ENCODE results near the gene TIMP3.
"Not testable (repeated sequence)": the region's sequence is repeated elsewhere in the genome, so short reads cannot be mapped to it uniquely, and the experiment has no call there.

The TIMP3 gene

DNA sequence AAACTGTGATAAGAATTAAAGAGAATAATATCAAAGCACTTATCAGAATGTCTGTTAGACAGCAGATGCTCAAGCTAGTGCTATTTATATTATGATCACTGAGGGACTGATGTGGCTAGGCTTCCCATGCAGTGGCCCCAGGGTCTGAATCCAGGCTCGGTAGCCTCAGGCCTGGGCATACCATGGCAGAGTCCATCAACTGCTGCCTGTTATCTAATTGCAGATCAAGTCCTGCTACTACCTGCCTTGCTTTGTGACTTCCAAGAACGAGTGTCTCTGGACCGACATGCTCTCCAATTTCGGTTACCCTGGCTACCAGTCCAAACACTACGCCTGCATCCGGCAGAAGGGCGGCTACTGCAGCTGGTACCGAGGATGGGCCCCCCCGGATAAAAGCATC is 57.5 kb downstream of the TIMP3 start:
- DNase-seq: no peak

DNA sequence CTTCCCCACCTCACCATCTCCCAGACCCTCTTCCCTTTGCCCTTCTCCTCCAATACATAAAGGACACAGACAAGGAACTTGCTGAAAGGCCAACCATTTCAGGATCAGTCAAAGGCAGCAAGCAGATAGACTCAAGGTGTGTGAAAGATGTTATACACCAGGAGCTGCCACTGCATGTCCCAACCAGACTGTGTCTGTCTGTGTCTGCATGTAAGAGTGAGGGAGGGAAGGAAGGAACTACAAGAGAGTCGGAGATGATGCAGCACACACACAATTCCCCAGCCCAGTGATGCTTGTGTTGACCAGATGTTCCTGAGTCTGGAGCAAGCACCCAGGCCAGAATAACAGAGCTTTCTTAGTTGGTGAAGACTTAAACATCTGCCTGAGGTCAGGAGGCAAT is 58.2 kb downstream of the TIMP3 start:
- no peak for DNase-seq

DNA sequence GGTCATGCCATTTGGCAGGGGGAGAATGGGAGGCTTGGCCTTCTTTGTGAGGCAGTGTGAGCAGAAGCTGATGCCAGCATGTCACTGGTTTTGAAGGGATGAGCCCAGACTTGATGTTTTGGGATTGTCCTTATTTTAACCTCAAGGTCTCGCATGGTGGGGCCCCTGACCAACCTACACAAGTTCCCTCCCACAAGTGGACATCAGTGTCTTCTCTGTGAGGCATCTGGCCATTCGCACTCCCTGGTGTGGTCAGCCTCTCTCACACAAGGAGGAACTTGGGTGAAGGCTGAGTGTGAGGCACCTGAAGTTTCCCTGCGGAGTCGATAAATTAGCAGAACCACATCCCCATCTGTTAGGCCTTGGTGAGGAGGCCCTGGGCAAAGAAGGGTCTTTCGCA is 59.8 kb downstream of the TIMP3 start:
- no peak for DNase-seq

DNA sequence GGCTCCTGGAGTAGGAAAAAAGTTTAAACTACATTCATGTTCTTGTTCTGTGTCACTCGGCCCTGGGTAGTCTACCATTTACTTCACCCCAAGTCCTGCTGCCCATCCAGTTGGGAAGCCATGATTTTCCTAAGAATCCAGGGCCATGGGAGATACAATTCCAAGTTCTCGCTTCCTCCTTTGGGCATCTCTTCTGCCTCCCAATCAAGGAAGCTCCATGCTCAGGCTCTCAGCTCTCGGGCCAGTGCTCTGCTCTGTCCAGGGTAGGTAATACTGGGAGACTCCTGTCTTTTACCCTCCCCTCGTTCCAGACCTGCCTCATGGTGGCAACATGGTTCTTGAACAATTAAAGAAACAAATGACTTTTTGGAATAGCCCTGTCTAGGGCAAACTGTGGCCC is 60.6 kb downstream of the TIMP3 start:
- no peak for DNase-seq

DNA sequence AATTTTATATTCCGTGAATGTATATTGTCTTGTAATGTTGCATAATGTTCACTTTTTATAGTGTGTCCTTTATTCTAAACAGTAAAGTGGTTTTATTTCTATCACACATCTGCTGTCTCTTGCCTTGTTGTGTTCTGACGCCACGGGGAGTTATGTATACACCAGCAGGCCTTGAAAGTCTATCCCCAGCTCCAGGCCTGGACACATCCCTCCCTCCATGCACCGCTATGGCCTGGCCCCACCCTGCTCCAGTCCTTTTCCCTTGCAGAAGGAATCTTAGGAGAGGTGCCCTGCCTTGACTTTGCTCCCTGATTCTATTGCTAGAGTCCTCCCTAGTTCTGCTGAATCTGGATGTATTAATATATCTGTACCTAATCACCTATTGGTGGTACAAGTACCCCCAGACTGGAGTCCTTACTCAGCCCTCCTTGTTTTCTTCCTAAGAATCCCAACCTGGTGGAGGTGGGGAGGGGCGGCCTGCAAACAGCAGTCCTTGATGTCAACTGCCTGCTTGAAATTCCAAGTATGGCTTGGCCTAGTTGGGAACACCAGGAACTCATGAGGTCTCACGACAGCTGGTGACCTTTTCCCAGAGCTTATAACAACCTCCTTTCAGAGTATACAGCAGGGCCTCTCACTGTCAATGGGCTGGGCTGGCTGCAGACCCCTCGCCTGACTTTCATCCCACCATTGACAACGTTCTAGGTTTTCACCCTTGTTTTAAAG is 61.6 kb downstream of the TIMP3 start:
- DNase-seq: no peak

DNA sequence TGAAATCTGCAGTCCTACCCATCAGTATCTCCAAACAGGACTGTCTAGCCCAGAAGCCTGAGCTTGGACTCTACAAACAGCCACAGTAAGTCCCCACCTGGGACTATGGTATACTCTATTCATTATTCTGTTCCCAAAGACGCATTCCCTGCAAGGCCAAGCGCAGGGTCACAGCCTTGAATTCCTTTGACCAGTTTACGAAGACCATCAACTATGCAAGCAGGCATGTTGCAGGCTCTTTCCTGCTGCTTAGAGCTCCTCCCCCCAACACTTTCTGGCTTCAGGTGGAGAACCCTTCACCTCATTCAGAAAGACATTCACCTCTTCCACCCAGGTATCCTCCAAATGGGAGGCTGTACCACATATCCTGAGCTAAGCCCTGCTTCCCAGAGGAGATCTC is 62.5 kb downstream of the TIMP3 start:
- DNase-seq: no peak

DNA sequence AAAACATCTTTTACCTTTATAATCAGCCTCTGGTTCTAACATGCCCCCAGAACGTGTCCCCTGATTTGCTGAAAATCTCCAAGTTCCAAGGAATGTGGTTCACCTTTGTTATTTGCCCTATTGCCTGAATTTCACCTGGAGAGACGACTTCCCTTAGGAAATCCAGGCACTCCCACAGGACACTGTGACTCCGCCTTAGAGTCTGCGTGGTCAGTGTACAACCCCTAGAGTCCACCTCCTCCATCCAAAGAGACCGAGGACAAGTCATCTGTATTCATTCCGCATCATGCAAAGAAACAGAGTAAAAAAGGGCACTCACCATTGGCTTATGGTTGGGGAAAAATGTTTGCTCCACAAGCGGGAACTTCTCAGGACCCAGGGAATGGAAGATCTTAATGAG is 63.1 kb downstream of the TIMP3 start:
- no peak for DNase-seq

DNA sequence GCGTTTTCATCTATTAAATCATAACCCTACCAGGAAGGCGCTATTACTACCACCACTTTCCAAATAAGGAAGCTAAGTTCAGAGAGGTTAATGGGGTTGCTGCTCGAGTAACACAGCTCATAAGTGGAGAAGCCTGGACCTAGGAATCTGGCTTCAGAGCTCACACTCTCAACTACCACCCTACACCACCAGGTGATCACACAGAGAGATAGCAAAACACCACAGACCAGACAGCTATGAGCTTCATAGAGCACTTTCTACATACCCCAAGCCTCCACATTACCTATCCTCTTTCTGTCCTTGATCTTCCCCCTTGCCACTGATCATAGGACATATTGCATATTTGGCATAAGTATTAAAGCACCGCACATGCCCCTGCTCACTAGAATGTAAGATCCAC is 65.4 kb downstream of the TIMP3 start:
- no peak for DNase-seq

DNA sequence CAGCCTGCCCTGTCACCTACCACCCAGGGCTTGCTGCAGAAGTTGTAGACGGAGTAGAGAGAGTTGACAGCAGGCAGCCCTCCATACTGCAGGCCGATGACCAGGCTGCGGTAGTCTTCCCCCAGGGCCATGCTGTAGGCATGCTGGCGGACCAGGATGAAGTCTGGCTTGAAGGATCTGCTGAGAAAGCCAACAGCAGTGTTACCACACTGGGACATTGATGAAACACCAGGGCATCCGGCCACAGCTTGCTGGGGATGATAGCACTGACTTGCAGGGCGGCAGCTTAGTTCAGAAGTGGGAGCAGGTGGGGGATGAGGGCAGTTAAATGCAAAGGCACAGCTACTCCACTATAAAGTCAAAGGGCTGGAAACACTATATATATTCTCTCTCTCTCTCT is 67.4 kb downstream of the TIMP3 start:
- DNase-seq: no peak

DNA sequence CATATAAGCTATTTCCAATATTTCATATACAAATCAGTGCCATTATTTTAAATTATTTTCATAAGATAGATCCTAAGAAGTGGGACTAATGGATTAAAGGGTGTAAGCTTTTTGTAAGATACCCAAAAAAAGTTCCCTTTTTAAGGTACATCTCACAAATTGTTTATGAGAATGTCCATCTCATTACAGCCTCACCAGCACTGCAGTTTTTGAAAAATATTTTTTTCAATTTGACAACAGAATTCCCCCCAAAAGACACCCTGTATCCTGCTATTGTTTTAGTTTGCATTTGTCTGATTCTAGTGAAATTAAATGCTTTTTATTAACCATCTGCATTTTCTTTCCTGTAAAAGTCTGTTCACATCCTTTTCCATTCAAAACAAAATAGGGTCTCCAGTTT is 69.0 kb downstream of the TIMP3 start:
- no peak for DNase-seq

DNA sequence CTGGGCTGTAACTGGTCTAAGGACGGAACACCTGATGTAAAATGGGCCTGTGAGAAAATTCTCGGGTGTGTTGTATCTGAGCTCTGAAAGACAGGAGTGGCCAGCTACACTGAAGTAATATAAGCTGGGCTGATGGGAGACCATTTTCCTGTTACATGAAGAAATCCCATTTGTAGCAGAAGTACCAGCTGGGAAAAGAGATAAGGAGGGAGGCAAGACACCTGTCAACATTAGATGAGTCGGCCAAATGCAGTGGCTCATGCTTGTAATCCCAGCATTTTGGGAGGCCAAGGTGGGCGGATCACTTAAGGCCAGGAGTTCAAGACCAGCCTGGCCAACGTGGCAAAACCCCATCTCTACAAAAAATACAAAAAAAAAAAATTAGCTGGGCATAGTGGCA is 72.1 kb downstream of the TIMP3 start:
- DNase-seq: not testable (repeated sequence)

DNA sequence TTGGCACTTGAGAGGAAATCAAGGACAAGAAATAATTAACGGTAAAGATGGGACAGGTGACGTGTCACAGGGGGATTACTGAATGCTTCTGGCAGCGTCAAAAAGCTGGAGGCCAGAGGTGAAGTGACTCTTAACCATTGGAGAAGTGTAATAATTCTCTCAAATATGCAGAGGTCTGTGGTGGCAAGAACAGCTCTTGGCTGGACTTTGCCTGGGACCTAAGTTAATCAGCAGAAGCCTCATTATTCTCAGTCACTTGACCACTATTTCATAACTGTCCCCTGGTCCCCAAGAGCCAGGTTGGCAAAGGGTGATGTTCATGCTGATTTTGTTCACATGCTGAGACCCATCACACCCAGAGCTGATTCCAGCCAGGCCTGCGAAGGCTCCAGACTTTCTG is 72.9 kb downstream of the TIMP3 start:
- no peak for DNase-seq

DNA sequence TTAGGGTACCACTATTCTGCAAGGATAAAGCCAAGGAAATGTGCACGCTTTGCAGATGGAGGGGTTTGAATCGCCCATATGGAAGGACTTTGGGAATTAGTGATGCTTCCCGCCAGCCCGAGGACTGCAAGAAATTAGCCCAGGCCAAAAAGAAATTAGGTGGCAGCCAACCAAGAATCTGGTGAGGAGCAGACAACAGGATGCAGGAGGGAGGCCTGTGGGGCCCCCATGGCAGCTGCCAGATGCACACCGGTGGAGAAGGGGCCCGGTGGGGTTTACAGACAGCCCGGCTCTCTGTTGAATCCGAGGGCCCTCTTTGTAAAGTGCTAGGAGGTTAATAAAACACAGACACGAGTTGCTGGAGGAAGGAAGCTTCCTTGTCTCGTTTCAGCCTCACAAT is 73.5 kb downstream of the TIMP3 start:
- DNase-seq: no peak

DNA sequence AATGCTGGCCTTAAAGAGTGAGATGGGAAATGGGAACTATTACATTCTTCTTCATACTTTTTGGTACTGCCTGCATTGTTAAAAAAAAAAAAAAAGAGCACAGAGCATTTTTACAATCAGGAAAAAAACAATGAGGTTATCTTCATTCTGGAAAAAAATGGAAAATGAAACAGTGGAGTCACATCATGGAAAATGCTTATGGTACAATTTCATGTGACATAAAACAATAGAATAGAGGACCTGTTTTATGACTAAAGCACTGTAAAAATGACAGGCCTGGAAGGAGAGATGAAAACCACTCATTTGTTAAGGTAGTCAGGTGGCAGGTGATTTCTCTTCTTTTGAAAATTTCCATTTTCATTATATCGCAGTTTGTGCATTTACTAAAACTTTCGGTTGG is 75.0 kb downstream of the TIMP3 start:
- no peak for DNase-seq

DNA sequence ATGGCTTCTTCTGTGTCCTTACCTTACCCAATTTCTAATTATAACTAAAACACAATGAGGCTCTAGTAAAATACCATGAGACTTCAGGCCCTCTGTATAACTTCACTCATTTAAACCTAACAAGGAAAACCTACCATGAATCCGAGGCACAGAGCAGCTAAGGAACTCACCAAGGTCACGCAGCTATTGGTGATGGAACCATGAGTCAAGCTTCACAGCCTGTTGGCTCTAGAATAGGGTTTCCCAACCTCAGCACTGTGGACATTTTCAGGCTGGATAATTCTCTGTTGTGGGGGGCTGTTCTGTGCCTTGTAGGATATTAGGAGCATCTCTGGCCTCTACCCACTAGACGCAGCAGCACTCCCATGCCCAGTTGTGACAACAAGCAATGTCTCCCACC is 75.7 kb downstream of the TIMP3 start:
- no peak for DNase-seq

DNA sequence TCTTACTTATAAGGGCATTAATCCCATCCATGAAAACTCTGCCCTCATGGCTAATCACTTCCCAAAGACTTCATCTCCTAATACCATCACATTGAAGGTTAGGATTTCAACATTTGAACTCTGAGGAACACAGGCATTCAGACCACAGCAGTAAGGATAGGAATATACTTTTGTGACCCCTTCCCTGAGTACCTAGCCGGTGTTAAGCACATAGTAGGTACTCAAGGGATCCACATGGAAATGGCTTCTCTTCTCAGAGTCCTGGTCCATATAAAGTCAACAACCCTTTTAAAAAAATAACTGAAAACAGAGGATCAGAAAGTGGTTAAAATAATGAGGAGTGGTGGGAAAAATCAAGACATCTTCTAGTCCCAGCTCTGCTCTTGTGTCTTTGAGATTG is 78.0 kb downstream of the TIMP3 start:
- DNase-seq: no peak

DNA sequence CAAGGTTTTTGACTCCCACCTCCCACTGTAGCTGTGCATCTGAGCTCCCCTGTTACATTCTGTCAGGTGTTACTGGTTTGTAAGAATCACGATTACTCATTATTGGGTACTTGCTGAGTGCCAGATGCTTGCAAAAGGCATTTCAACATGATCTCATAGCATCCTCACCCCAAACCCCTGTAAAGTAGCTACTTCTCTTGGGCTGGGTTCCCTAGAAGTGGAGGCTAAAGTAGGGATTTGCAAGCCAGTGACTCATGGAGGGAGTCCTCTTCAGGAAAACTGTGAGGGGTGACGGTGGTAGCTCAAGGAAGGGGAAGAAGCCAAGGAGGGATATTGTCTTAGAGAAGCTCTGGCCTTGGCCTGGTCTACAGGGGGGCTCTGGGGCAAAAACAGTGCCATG is 78.6 kb downstream of the TIMP3 start:
- DNase-seq: peak; percentile 33

DNA sequence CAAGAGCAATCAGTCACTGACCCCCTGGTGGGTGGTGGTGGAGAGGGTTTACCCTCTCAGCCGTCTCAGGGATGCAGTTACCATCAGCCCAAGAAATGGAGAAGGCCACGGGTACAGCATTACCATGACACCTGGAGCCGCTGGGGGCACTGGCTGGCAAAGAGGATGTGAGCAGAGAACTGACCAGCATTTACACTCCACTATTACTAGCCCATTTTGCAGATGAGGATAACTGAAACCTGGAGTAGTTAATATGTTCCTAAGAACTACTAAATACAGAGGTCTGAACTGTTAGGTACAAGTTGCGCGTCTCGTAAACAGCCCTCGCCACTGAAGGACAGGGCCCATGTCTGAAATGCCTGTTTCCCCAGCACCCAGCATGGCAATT is 79.0 kb downstream of the TIMP3 start:
- no peak for DNase-seq

DNA sequence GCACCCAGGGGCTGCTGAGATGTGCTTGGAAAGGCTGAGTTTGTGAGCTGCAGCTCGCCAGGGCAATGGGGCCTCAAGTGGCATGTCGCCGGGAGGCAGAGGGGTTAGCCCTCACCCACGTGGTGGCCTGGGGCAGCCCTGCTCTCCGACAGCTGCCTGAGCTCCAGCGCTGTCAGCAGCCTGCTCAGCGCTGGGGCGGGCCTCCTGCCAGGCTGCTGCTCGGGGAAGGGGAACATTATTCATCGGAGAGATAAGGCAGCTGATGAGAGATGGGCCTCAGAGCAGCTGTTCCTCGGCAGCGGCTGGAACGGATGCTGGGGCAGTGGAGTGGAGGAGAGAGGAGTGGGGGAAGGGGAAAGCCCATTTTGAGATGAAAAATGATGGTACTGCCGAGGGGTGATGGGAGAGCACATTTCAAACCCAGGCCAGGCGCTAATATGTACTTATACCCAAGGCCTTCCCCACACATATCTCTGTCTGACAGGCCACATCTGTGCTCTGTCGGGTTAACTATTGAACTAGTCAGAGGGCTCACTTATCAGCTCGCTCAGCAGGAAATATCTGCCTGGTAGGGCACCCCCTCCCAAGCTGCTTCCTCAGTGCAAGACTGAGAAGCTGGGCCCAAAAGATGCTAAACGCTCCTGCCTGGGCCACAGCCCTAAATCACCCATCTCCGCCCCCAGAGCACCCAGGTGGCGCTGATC is 79.5 kb downstream of the TIMP3 start:
- DNase-seq: peak; percentile 51

DNA sequence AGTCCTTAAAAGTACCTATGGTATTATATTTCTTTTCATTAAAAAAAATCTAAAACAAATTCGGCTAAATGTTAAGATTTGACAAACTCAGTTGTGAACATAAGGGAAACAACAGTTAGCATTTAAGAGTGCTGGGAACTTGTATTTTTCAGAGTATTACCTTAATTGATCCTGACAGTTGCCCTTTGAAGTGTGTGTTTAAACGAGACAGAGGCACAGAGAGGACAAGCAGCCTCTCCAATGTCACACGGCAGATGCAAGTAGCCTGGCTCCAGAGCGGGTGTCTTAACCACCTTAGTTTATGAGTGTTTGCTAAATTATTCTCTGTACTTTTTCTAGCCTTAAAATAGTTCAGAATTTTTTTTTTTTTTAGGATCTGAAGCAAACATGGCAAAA is 80.9 kb downstream of the TIMP3 start:
- DNase-seq: no peak

DNA sequence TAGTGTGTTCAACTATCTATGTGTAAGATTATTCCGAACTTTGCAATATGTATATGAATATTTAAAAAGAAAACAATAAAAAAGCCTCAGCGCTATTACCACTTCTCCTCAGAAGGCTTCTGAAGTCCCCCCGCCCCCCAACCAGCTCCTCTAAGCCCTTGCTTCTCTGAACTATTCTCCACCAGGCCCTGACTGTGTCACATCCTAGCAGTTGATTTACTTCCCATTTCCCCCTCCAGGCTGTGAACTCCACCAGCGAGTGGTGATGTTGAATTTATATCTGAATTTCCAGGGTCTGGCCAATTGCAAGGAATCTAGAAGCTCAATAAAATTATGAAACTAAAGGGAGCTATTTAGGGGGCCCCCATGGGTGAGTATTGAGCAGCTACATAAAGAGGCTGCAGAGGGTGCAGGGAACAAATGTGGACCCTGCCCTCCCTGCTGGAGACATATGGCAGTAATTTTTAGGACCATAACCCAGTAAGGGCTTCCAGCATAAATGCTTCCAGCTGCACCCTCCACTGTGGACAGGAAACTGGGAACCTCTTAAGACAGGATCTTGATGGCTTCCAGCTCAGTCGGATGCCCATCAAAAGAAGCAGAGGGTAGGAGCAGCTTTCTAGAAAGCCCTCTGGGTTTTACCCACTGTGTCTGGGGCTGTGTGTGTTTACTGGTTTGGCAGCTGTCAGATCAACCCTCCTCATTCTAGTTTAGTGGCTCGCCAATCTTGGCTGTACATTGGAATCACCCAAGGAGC is 81.4 kb downstream of the TIMP3 start:
- no peak for DNase-seq

DNA sequence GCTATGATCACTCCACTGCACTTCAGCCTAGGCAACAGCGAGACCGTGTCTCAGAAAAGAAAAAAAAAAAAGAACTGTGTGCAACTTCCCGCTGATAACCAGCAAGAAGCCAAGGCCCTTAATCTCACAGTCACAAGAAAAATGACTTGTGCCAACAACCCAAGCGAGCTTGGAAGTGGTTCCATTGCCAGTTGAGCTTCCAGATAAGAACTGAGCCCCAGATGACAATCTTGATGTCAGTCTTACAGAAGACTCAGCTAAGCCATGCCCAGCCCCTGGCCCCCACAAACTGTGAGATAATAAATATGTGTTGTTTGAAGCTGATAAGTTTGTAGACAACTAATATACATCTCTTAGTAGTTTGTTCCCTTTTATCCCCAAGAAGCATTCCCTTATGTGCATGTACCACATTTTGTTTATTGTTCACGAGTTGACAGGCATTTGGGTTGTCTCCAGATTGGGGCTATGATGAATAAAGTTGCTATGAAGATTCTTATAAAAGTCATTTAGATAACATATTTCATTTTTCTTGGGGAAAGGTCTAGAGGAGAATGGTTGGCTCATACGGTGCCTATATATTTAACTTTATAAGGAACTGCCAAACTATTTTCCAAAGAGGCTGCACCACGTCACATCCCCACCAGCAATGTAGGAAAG is 85.9 kb downstream of the TIMP3 start:
- no peak for DNase-seq

DNA sequence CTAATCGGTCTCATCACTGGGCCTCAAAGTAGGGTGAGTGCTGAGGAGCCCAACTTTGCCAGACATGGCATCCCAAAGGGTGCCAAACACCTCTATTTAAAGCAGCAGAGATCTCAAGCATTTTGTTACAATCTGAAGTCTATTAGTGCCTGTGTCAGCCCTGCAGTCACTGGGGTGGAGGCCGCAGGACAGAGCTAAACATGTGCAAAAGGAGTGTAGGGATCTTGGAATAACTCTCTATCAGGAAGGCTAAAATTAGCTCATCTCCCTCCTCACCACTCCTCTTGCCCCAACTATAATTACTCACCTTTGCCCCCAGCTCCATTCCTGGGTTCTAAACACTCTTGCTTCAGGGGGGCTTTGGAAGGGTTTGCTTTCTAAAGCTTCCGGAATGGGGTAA is 87.5 kb downstream of the TIMP3 start:
- no peak for DNase-seq

DNA sequence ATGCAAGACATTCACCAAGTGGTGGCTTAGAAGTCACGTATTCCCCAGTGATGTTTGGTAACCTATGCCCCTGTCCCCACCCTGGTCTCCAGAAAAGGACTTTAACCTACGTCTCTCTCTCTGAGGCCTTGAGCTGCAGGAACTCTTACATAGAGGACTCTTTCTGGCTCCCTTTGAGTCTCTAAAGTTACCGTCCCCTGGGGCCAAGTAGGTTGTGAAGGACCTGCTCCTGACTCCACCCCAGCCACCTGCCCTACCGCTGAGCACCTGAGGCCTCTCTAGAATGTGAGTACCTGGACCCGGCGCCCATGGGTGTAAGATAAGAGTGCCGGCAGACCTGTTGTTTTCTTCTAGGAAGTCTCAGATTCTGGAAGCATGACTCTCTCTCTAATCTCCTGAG is 95.4 kb downstream of the TIMP3 start:
- DNase-seq: no peak

Data from EL (cell line).